Prostate gland (tissue), 2 donors: ENCODE results near the gene INO80C. TPM values are rescaled to one million over a fixed set of nuclear protein-coding genes. Genes with fewer than 3 reads are reported as not detected.

Experiments
- DNase-seq: peaks from one replicate; pipeline ENCODE4 v3.0.0-alpha.2; 2019; ENCODE audit warnings: low spot score
- H3K27ac ChIP-seq, 2 donors: fragments of 200-600 bp; sonication (generic); 2 replicates each; pipeline ENCODE4 v1.5.1; 2017 to 2019
- H3K27me3 ChIP-seq: fragments of 200-600 bp; sonication (generic); replicated peaks from 2 replicates; pipeline ENCODE4 v1.5.1; 2019; ENCODE audit not compliant: insufficient read depth
- H3K36me3 ChIP-seq, 2 donors: fragments of 200-600 bp; sonication (generic); 1 replicate in 1 of 2; 2 replicates in 1 of 2; pipeline versions ENCODE4 v1.5.1 to v1.8.1; 2017 to 2019
- H3K4me1 ChIP-seq: fragments of 200-600 bp; sonication (generic); replicated peaks from 2 replicates; pipeline ENCODE4 v1.5.1; 2019
- H3K4me3 ChIP-seq, 2 donors: fragments of 200-600 bp; sonication (generic); 2 replicates each; pipeline ENCODE4 v1.5.1; 2017 to 2019
- H3K9me3 ChIP-seq: fragments of 200-600 bp; sonication (generic); 2 replicates; pipeline ENCODE4 v1.5.1; 2017
- POLR2A ChIP-seq: fragments of 450-650 bp; IDR thresholded peaks from one replicate; pipeline ENCODE4 v1.6.1; 2016; ENCODE audit warnings: antibody characterized with exemption, mild to moderate bottlenecking
- POLR2AphosphoS5 ChIP-seq: sonication (generic); formaldehyde crosslinking; IDR thresholded peaks from one replicate; pipeline ENCODE4 v1.6.1; 2017; ENCODE audit warnings: antibody characterized with exemption
- WGBS: methylation state at CpG from one replicate; pipeline ENCODE4 v1.1.5; 2018; 5-methylcytosine and 5-hydroxymethylcytosine counted together
- intact Hi-C: fragments of 100-400 bp; cut with DNase I; formaldehyde crosslinking; loops from one replicate; pipeline ENCODE4 v1.14.2; 2022
- total RNA-seq, 2 donors: library from RNA; depleted of rRNA; stranded (reverse); fragments of >200 nt; gene quantifications; one replicate each; pipeline ENCODE4 v1.1.0, GENCODE V29; 2016
- TF ChIP-seq, protein P1 (sequence below), 4 experiments: fragments of 200-600 bp in 2 of 4; fragments of 450-650 bp in 2 of 4; sonication (generic) in 2 of 4; IDR thresholded peaks; 1 replicate in 3 of 4; 2 replicates in 1 of 4; pipeline ENCODE4 v1.5.1; 2016 to 2019; ENCODE audit warnings: antibody characterized with exemption in 4 of 4, mild to moderate bottlenecking in 2 of 4, moderate library complexity in 2 of 4

The INO80C gene
- total RNA-seq, 2 donors from 2014 or later, result 5.0 to 26.4 TPM

DNA sequence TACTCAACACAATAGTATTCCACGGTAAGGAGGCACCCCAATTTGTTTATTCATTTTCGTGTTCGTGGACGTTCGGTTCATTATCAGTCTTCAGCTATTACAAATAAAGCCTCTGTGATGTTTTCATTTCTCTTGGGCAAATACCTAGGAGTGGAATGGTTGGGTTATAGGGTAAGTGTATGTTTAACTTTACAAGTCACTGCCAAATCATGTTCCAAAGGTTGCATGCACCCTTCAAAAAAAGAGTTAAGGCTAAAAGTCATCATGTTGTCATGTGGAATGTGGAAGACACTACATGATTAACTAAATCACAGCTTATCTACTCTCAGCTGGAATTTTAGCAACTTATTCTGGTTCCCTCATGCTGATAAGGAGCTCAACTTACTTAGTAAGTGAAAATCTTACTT is 15.8 kb downstream of the INO80C start:
- 52% methylated on average over 5 of the region's 5 CpGs for WGBS
- intact Hi-C loops, result no loop called here
- Histone ChIP-seq H3K27me3 (no peaks in the 10 kb centered on the region), H3K4me1 (no peaks in the 10 kb centered on the region), H3K9me3 (no peaks in the 10 kb centered on the region), H3K4me3 (no peak overlapping the region), H3K27ac (no peak overlapping the region), H3K36me3 (no peaks in the 10 kb centered on the region)
- no peak for DNase-seq
- TF ChIP-seq POLR2AphosphoS5, result no peak
- TF ChIP-seq POLR2A, result no peak
- TF ChIP-seq, protein P1, sequence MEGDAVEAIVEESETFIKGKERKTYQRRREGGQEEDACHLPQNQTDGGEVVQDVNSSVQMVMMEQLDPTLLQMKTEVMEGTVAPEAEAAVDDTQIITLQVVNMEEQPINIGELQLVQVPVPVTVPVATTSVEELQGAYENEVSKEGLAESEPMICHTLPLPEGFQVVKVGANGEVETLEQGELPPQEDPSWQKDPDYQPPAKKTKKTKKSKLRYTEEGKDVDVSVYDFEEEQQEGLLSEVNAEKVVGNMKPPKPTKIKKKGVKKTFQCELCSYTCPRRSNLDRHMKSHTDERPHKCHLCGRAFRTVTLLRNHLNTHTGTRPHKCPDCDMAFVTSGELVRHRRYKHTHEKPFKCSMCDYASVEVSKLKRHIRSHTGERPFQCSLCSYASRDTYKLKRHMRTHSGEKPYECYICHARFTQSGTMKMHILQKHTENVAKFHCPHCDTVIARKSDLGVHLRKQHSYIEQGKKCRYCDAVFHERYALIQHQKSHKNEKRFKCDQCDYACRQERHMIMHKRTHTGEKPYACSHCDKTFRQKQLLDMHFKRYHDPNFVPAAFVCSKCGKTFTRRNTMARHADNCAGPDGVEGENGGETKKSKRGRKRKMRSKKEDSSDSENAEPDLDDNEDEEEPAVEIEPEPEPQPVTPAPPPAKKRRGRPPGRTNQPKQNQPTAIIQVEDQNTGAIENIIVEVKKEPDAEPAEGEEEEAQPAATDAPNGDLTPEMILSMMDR (IDR thresholded peaks at IDR 0.05), result no peak

DNA sequence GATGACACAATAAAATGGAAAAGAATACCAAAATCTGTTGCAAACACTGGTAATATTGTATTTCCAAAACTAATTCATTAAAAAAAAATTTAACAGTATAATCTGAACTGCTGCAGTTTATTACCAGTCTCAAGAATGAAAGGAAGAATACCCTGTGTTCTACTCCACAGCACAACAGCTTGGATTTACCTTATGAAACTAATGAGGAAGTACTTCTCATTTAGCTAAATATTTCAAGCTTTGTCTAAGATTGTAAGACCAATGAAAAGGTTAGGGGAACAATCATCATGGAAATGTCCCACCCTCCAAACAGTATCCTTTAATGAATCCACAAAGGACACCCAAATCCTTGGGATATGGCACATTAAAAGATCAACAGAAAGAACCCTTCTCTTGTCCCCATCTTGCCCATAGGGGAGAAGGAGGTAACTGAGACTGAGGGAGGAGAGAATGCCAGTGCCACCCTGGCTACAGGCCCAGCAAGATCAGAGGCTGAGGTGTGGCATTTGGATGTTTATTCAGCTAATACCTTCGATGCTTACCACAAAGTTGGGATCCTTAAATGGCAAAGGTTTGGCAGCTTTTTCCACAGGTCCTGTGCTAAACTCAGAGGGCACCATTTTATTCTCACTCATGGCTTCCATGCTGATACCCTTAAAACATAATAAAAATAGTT is 17.7 kb downstream of the INO80C start:
- WGBS, result 26% methylated on average over 1 of the region's 1 CpG
- Histone ChIP-seq H3K4me3 (no peak overlapping the region), H3K27me3 (no peaks in the 10 kb centered on the region), H3K4me1 (no peaks in the 10 kb centered on the region), H3K27ac (no peak overlapping the region), H3K9me3 (no peaks in the 10 kb centered on the region), H3K36me3 (no peaks in the 10 kb centered on the region)
- no peak for TF ChIP-seq POLR2A
- TF ChIP-seq, protein P1 (IDR thresholded peaks at IDR 0.05), result no peak
- intact Hi-C loops, result no loop called here
- no peak for DNase-seq

DNA sequence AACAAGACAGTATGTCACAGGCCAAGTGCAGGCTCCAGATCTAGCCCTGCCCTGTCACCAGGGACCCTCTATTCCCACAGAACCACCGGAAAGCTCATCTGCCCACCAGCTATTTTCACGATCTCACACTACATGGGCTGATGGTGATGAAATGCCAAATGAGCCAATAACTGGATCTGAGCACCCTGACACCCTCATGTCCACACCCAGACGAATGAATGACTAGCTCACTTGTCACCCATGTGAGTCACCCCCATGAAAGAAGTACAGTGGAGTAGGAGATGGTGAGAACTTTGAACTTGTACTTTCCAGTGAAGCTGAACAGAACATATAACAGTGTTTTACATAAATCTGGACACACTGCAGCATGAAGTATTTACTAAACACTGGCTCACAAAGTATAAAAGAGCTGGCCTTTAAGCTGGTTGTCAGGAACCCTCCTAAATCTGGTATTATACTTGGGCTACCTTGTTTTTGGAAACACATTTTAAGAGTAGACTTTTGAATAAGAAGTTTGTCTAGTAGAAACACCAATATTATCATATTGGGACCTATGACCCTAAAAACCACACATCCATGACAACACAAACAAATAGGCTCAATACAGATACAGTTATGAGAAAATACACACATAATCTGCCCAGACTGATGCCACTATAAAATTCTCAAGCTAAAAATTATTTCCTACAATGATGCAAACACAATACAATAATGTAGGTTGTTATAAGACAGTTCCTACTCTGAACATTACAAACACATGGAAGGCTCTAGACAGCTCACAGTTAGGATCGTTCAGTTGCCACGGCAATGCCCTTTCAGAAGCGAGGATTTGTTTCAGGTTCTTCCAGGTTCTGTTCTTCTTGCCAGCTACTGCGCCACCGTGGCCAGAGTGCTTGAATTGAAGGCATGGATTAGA is 19.0 kb downstream of the INO80C start:
- no peaks in the 10 kb centered on the region for H3K36me3 ChIP-seq
- intact Hi-C loops, result no loop called here
- no peaks in the 10 kb centered on the region for H3K27me3 ChIP-seq
- no peak for DNase-seq
- WGBS, result 60% methylated on average over 8 of the region's 8 CpGs
- no peaks in the 10 kb centered on the region for H3K4me1 ChIP-seq
- H3K27ac ChIP-seq, result no peak overlapping the region
- H3K9me3 ChIP-seq, result no peaks in the 10 kb centered on the region
- TF ChIP-seq, protein P1 (IDR thresholded peaks at IDR 0.05), result no peak
- TF ChIP-seq POLR2AphosphoS5 (no peak), POLR2A (no peak)
- no peak overlapping the region for H3K4me3 ChIP-seq

DNA sequence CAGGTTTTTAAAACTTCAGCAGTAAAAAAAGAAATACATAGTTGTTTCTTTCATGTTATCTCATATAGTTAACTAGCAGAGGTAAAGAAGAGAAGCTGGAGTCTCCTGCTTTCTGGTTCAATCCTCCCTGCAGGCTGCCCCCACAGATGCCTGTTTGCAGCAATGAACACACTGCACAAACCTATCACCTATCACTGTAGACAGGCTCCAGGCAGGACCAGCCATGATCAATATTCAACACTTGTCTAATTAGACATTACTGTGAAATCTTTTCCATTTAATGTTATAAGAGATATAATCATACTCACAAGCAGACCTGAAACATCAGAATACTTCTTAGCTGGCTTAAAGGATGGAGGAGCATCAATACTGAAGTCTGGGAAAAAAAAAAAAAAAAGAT is 19.8 kb downstream of the INO80C start:
- H3K4me3 ChIP-seq, result no peak overlapping the region
- DNase-seq, result no peak
- H3K36me3 ChIP-seq, result no peaks in the 10 kb centered on the region
- no peaks in the 10 kb centered on the region for H3K9me3 ChIP-seq
- intact Hi-C loops, result no loop called here
- H3K27ac ChIP-seq, result no peak overlapping the region
- H3K27me3 ChIP-seq, result no peaks in the 10 kb centered on the region
- TF ChIP-seq, protein P1 (IDR thresholded peaks at IDR 0.05), result no peak
- TF ChIP-seq POLR2A (no peak), POLR2AphosphoS5 (no peak)
- no peaks in the 10 kb centered on the region for H3K4me1 ChIP-seq
